Activated naive CD8-positive, alpha-beta T cell (primary cell): ENCODE results near the gene B3GAT1.

ENCODE experiments used
- H3K27ac Mint-ChIP-seq: one replicate; pipeline ENCODE4 v1.8.0; 2021; ENCODE audit warnings: mixed read lengths
- H3K27me3 Mint-ChIP-seq: one replicate; pipeline ENCODE4 v1.8.0; 2021; ENCODE audit warnings: mixed read lengths
- H3K36me3 Mint-ChIP-seq: one replicate; pipeline ENCODE4 v1.8.0; 2021; ENCODE audit warnings: mixed read lengths
- H3K4me1 Mint-ChIP-seq: one replicate; pipeline ENCODE4 v1.8.0; 2021; ENCODE audit warnings: low read depth, mixed read lengths
- H3K4me3 Mint-ChIP-seq: one replicate; pipeline ENCODE4 v1.8.0; 2021; ENCODE audit warnings: mild to moderate bottlenecking, mixed read lengths
- H3K9me3 Mint-ChIP-seq: one replicate; pipeline ENCODE4 v1.8.0; 2021; ENCODE audit warnings: low read depth, mixed read lengths

The B3GAT1 gene

DNA sequence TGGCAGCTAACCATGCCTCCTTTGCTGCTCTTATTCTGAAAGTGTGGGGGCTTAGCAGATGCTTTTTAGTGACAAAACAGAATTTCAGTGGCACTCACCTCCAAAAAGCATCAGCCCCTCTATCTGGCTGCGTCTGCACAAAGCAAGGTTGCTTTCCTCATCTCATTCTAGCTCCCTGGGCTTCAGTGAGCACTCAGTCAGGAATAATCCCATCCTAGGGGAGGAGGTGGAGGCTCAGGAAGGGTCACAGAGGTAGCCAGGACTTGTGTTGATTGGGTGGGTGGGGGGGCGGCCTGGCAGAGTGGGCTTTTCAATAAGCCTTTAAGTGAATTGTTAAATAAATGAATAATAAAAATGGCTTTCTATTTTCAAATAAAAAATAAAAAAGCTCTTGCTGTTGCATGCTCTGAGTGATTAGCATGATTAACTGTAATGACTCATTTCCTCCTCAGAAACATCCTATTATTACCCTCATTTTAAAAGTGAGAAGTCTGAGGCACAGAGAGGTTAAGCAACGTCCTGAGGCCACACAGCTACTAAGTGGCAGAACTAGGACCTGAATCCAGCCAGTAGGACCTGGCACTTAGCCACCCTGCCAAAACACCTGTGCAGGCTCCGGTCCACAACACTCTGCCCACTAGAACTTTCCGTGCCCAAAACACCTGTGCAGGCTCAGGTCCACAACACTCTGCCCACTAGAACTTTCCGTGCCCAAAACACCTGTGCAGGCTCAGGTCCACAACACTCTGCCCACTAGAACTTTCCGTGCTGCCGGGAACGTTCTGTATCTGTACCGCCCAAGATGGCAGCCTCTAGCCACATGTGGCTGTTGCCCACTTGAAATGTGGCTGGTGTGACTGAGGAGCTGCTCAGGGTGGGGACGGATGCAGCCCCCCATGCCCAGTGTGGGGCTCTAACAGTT, 5.5 kb downstream of the B3GAT1 start:
- Mint-ChIP-seq H3K4me3 (no peak overlapping the region), H3K4me1 (peaks cover 16% of the 10 kb centered on the region), H3K27me3 (peaks cover 26% of the 10 kb centered on the region), H3K9me3 (no peaks in the 10 kb centered on the region), H3K36me3 (no peaks in the 10 kb centered on the region), H3K27ac (no peak overlapping the region)

DNA sequence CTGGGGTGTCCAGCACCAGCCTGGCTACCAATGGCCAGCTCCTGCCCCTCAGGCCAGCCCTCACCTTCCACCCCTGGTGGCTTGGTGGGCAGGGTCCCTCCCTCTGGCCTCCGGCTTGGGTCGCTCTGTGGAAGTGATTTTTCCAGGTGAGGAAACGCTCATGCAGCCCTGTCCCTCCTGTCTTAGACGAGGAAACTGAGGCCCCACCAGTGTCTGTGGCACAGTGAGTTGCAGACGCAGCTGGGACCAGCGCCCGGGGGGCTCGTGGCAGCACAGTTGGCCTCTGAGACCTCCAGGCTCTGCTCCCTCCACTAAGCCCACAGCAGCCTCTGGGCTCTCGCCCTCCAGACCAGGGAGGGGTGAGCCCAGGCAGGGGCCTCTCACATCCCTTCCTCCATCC, 6.2 kb downstream of the B3GAT1 start:
- Mint-ChIP-seq H3K36me3 (no peaks in the 10 kb centered on the region), H3K4me3 (no peak overlapping the region), H3K27me3 (peaks cover 28% of the 10 kb centered on the region), H3K4me1 (peaks cover 11% of the 10 kb centered on the region), H3K27ac (no peak overlapping the region), H3K9me3 (no peaks in the 10 kb centered on the region)

- peaks cover 9% of the 10 kb centered on the region for H3K4me1 Mint-ChIP-seq
- no peaks in the 10 kb centered on the region for H3K9me3 Mint-ChIP-seq
- peaks cover 25% of the 10 kb centered on the region for H3K27me3 Mint-ChIP-seq
- no peak overlapping the region for H3K4me3 Mint-ChIP-seq
- no peak overlapping the region for H3K27ac Mint-ChIP-seq
- H3K36me3 Mint-ChIP-seq = no peaks in the 10 kb centered on the region
These were observed 6.6 kb downstream of the B3GAT1 start for GRCh38 chr11:134405436-134405835.

DNA sequence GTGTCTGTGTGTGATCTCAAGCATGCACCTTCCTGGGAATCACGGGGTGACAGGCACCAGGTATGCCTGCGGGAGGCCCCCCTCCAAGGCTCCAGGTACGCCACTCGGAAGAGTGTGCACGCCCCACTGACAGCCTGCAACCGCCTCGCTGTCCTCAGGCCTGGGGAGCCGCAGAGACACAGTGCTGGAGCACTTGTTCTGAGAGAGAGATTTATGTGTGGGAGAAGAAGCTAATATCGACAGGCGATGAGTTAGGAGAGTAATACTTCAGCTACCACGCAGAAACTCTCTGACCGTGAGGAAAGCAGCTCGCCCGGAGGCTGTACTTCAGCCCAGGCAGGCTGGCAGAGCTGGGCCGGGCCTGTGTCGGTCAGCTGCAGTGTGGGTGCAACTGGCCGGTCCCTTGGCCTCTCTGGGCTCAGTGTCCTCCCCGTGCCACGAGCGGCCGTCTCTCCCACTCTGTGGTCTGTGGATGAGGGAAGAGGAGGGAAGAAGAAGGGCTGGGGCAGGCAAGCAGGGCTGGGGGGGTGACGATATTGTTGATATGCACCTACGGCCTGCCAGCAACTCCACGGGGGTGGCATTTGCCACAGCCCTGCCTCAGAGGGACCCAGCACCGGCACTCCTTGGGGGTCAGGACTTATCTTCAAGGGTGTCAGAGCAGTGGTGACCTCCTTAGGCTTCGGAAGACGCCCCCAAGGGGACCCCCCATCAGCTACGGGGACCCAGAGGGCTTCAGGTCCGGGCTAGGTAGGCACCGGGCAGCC, 7.3 kb downstream of the B3GAT1 start:
- Mint-ChIP-seq H3K36me3 (no peaks in the 10 kb centered on the region), H3K4me3 (no peak overlapping the region), H3K27me3 (peaks cover 23% of the 10 kb centered on the region)

DNA sequence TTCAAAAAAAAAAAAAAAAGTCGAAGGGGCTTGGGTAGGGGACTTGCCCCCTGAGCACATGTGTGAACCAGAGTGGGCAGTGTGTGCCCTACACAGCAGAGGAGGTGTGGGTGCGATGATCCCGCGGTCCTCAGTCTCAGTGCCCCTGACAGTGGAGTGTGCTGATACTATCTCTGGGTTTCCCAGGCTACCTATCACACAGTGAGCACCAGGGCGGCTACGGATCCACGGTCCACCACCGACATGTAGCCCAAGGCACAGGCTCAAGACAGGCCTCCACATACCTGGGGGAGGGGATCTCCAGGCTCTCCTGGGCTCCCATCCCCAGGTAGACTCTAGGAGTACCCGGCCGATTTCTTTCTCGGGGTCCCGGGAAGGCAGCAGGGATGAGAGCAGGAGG, 9.1 kb downstream of the B3GAT1 start:
- H3K27me3 Mint-ChIP-seq = peaks cover 20% of the 10 kb centered on the region
- no peak overlapping the region for H3K27ac Mint-ChIP-seq
- H3K4me3 Mint-ChIP-seq = no peak overlapping the region
- H3K4me1 Mint-ChIP-seq = peaks cover 2% of the 10 kb centered on the region
- H3K9me3 Mint-ChIP-seq = no peaks in the 10 kb centered on the region
- no peaks in the 10 kb centered on the region for H3K36me3 Mint-ChIP-seq

More for the DNA sequence above, 7.3 kb downstream of the B3GAT1 start:
- Mint-ChIP-seq H3K4me1 (peaks cover 3% of the 10 kb centered on the region), H3K9me3 (no peaks in the 10 kb centered on the region), H3K27ac (no peak overlapping the region)

DNA sequence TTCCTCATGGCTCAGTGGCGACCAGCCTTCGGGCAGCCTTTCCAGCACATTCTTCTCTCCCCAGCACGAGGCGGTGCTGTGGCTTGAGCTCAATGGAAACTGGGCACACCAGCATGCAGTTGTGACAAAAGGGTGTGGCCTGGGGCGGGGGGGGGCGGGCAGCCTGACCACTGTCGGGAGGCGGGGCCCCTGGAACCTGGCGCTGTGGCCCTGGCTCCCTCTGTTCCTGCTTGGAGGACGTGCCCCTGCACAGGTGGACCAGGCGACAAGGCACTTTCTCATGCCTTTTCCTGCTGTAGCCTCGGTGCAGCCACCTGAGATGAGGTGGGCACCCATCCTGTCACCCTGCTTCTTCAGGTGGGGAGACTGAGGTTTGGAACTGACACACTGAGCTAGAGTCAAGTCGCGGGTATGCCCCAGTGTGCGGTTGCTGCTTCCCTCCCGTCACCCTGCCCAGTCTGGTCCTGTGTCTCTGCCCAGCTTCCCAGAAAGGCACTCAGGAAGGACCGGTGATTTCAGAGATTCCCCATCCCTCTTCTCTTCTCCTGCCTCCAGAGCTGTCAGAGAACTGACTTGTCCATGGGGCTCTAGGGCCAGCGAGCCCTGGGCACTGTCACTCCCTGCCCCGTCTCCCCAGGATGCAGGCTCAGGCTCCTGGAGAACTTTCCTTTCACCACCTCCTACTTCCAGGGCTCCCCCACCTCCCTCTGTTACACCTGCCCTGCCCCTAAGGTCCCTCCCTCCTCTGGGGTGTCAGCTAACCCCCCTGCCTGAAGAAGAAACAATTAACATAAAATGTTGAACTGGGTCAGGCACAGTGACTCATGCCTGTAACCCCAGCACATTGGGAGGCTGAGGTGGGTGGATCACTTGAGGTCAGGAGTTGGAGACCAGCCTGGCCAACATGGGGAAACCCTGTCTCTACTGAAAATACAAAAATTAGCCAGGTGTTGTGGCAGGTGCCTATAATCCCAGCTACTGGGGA, 9.9 kb downstream of the B3GAT1 start:
- H3K4me3 Mint-ChIP-seq = no peak overlapping the region
- H3K36me3 Mint-ChIP-seq = no peaks in the 10 kb centered on the region
- peaks cover 17% of the 10 kb centered on the region for H3K27me3 Mint-ChIP-seq
- H3K9me3 Mint-ChIP-seq = no peaks in the 10 kb centered on the region
- no peak overlapping the region for H3K27ac Mint-ChIP-seq
- H3K4me1 Mint-ChIP-seq = peaks cover 2% of the 10 kb centered on the region

GRCh38 chr11:134399996-134400395, 12.0 kb downstream of the B3GAT1 start:
- H3K9me3 Mint-ChIP-seq = no peaks in the 10 kb centered on the region
- H3K4me1 Mint-ChIP-seq = no peaks in the 10 kb centered on the region
- no peak overlapping the region for H3K4me3 Mint-ChIP-seq
- H3K27ac Mint-ChIP-seq = no peak overlapping the region
- H3K27me3 Mint-ChIP-seq = peaks cover 12% of the 10 kb centered on the region
- H3K36me3 Mint-ChIP-seq = no peaks in the 10 kb centered on the region

- Mint-ChIP-seq H3K27me3 (peaks cover 12% of the 10 kb centered on the region), H3K27ac (no peak overlapping the region), H3K4me3 (no peak overlapping the region)
These were observed 12.8 kb downstream of the B3GAT1 start for GRCh38 chr11:134399293-134399654.

GRCh38 chr11:134398644-134399292, 13.3 kb downstream of the B3GAT1 start:
- Mint-ChIP-seq H3K4me3 (no peak overlapping the region), H3K27me3 (peaks cover 9% of the 10 kb centered on the region)

More at GRCh38 chr11:134399293-134399654, 12.8 kb downstream of the B3GAT1 start:
- Mint-ChIP-seq H3K4me1 (no peaks in the 10 kb centered on the region), H3K36me3 (no peaks in the 10 kb centered on the region), H3K9me3 (no peaks in the 10 kb centered on the region)

GRCh38 chr11:134398079-134398444, 14.0 kb downstream of the B3GAT1 start:
- Mint-ChIP-seq H3K9me3 (no peaks in the 10 kb centered on the region), H3K4me3 (no peak overlapping the region), H3K4me1 (no peaks in the 10 kb centered on the region), H3K27ac (no peak overlapping the region), H3K27me3 (peaks cover 6% of the 10 kb centered on the region), H3K36me3 (no peaks in the 10 kb centered on the region)

More at GRCh38 chr11:134398644-134399292, 13.3 kb downstream of the B3GAT1 start:
- Mint-ChIP-seq H3K27ac (no peak overlapping the region), H3K36me3 (no peaks in the 10 kb centered on the region), H3K9me3 (no peaks in the 10 kb centered on the region), H3K4me1 (no peaks in the 10 kb centered on the region)

- Mint-ChIP-seq H3K4me3 (no peak overlapping the region), H3K9me3 (no peaks in the 10 kb centered on the region), H3K27ac (no peak overlapping the region), H3K4me1 (no peaks in the 10 kb centered on the region), H3K36me3 (no peaks in the 10 kb centered on the region), H3K27me3 (peaks cover 6% of the 10 kb centered on the region)
These were observed 14.6 kb downstream of the B3GAT1 start for GRCh38 chr11:134397304-134398078.

DNA sequence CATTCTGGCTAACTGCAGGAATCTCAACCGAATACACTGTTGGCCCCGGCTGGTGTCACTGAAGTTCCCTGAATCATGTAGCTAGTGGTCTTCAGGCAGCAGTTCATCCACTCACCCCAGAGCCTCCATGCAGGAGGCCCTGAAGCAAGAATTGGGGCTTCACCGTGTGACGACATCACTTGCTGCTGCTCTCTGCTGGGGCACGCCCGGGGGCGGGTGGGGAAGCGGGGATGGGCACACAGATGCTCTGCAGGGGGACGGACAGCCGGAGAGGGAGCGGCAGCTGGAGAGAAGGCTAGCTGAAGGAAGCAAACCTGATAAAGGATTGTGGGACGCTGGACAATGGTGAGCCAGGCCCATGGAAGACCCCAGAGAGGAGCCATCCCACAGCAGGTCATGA, 17.0 kb downstream of the B3GAT1 start:
- no peaks in the 10 kb centered on the region for H3K4me1 Mint-ChIP-seq
- no peak overlapping the region for H3K27ac Mint-ChIP-seq
- H3K4me3 Mint-ChIP-seq = no peak overlapping the region
- H3K36me3 Mint-ChIP-seq = no peaks in the 10 kb centered on the region
- no peaks in the 10 kb centered on the region for H3K27me3 Mint-ChIP-seq
- no peaks in the 10 kb centered on the region for H3K9me3 Mint-ChIP-seq

DNA sequence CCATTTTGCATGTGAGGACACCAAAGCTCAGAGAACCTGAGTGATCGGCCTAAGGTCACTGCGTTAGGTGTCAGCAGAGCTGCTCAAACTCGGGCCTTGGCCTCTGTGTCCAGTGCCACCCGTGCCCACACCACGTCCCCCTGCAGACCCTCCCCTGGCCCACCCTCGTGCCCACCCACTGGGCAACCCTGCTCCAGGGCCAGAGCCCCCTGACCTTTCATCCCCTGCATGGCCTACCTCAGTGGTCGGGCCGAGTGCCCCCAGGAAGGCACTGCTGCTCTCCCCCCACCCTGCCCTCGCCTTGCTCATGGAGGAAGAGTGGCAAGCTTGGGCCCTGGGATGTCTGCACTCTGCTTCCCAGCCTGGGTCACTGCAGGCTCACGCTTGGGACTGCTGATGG, 17.7 kb downstream of the B3GAT1 start:
- no peaks in the 10 kb centered on the region for H3K27me3 Mint-ChIP-seq
- H3K36me3 Mint-ChIP-seq = no peaks in the 10 kb centered on the region
- no peak overlapping the region for H3K4me3 Mint-ChIP-seq
- no peaks in the 10 kb centered on the region for H3K4me1 Mint-ChIP-seq
- H3K9me3 Mint-ChIP-seq = no peaks in the 10 kb centered on the region
- no peak overlapping the region for H3K27ac Mint-ChIP-seq
